ENCODE data around the gene KIAA0319L. TPM values are rescaled to one million over a fixed set of nuclear protein-coding genes. Genes with fewer than 3 reads are reported as not detected.

KIAA0319L gene
- polyA plus RNA-seq, 2 of the 4 experiments (the other 2 are of a cell fraction) = 18.2 to 36.9 TPM

GRCh38 chr1:35407743-35408142 is 149.5 kb downstream of the KIAA0319L start (continued):
- TF ChIP-seq ZSCAN20 (CRISPR knock-in tag; IDR thresholded peaks at IDR 0.05) (no peak), HOXA7 (CRISPR knock-in tag; IDR thresholded peaks at IDR 0.05) (no peak), REST (IDR thresholded peaks at IDR 0.05) (no peak), EHF (CRISPR knock-in tag; IDR thresholded peaks at IDR 0.05) (no peak)

- Histone ChIP-seq H3K27ac (no peak overlapping the region), H3K4me1 (no peaks in the 10 kb centered on the region), H3K4me3 (no peak overlapping the region), H3K9me3 (no peaks in the 10 kb centered on the region), H3K4me2 (no peak overlapping the region)
- ATAC-seq (no peak), DNase-seq (ENCODE audit: low read depth in 1 of 2, low spot score in 1 of 2) (no peak), FAIRE-seq (no peak)
- POLR2A ChIA-PET = no interaction called here
- no peak for TF ChIP-seq HMGXB4 (CRISPR knock-in tag; IDR thresholded peaks at IDR 0.05; ENCODE audit: borderline replicate concordance)
- no peak for TF ChIP-seq BCL3 (IDR thresholded peaks at IDR 0.05)
- no peak for TF ChIP-seq JUNB (IDR thresholded peaks at IDR 0.05)
- no peak for TF ChIP-seq EHMT2 (IDR thresholded peaks at IDR 0.05; ENCODE audit: low read depth)
- TF ChIP-seq RFX5 (IDR thresholded peaks at IDR 0.05) = no peak
- no peak for TF ChIP-seq TFCP2L1 (CRISPR knock-in tag; IDR thresholded peaks at IDR 0.05)
- no peak for TF ChIP-seq RARB (CRISPR knock-in tag; IDR thresholded peaks at IDR 0.05)
- no peak for TF ChIP-seq ZNF302 (CRISPR knock-in tag; IDR thresholded peaks at IDR 0.05)
- no peak for TF ChIP-seq SMC3 (IDR thresholded peaks at IDR 0.05)
- TF ChIP-seq SREBF2 (IDR thresholded peaks at IDR 0.05) = no peak
- no peak for TF ChIP-seq FOSB (CRISPR knock-in tag; IDR thresholded peaks at IDR 0.05)
- TF ChIP-seq KDM5A (IDR thresholded peaks at IDR 0.05) = no peak
- TF ChIP-seq CHD4 (IDR thresholded peaks at IDR 0.05; ENCODE audit: borderline replicate concordance) = no peak
- TF ChIP-seq REST (IDR thresholded peaks at IDR 0.05) = no peak
- no peak for TF ChIP-seq MAZ (IDR thresholded peaks at IDR 0.05; ENCODE audit: borderline replicate concordance, low read depth, low read length)
- no peak for TF ChIP-seq HES2 (IDR thresholded peaks at IDR 0.05)
- no peak for TF ChIP-seq HEYL (CRISPR knock-in tag; IDR thresholded peaks at IDR 0.05)
- TF ChIP-seq CTCF (IDR thresholded peaks at IDR 0.05) = no peak
- no peak for TF ChIP-seq MYC (IDR thresholded peaks at IDR 0.05; ENCODE audit: borderline replicate concordance, low read length)
- TF ChIP-seq E2F6 (IDR thresholded peaks at IDR 0.05; ENCODE audit: borderline replicate concordance, low read depth) = no peak
- CTCF ChIA-PET = no interaction called here
Observed at GRCh38 chr1:35406103-35406502, 151.1 kb downstream of the KIAA0319L start.
